Measurements from ENCODE around the gene CREB1. TPM values are rescaled to one million over a fixed set of nuclear protein-coding genes. Genes with fewer than 3 reads are reported as not detected.

Gene CREB1
- total RNA-seq, 1 donor from 2014 or later = 89.6 TPM

DNA sequence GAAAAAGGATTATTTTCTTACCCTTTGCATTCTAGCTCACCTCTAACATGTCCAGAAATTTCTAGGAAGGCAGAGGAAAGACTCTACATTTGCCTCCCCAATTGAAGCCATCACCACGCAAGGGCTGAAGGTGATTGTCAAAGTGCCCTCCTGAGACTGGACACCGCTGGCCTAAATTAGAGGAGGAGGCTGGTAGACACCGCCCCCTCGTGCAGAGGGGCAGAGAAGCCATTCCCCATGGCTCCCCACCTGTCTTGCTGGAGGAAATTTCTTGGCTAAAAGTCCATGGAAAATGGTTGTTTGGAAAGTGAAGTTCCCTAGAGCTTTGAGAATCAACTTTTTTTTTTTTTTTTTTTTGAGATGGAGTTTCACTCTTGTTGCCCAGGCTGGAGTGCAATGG lies 31.3 kb upstream of the CREB1 start:
- Mint-ChIP-seq H3K36me3 (no peaks in the 10 kb centered on the region), H3K27ac (no peak overlapping the region), H3K4me3 (no peak overlapping the region), H3K4me1 (ENCODE audit: unreplicated experiment) (peaks cover 3% of the 10 kb centered on the region), H3K9me3 (no peaks in the 10 kb centered on the region), H3K27me3 (peaks cover 9% of the 10 kb centered on the region)
- TF ChIP-seq CTCF (conservative IDR thresholded peaks at IDR 0.05) = no peak
- no peak for DNase-seq (ENCODE audit: extremely low spot score, unreplicated experiment)

- no peak overlapping the region for H3K27ac Mint-ChIP-seq
- no peak for DNase-seq (ENCODE audit: extremely low spot score, unreplicated experiment)
- peaks cover 9% of the 10 kb centered on the region for H3K4me1 Mint-ChIP-seq (ENCODE audit: unreplicated experiment)
- peaks cover 6% of the 10 kb centered on the region for H3K27me3 Mint-ChIP-seq
- no peaks in the 10 kb centered on the region for H3K9me3 Mint-ChIP-seq
- no peaks in the 10 kb centered on the region for H3K36me3 Mint-ChIP-seq
- TF ChIP-seq CTCF (conservative IDR thresholded peaks at IDR 0.05) = no peak
- no peak overlapping the region for H3K4me3 Mint-ChIP-seq
These were observed 30.6 kb upstream of the CREB1 start for GRCh38 chr2:207499114-207499513.

- no peak overlapping the region for H3K4me3 Mint-ChIP-seq
- H3K27ac Mint-ChIP-seq = no peak overlapping the region
- no peak for TF ChIP-seq CTCF (conservative IDR thresholded peaks at IDR 0.05)
- no peaks in the 10 kb centered on the region for H3K9me3 Mint-ChIP-seq
- peaks cover 21% of the 10 kb centered on the region for H3K4me1 Mint-ChIP-seq (ENCODE audit: unreplicated experiment)
- no peaks in the 10 kb centered on the region for H3K36me3 Mint-ChIP-seq
- H3K27me3 Mint-ChIP-seq = peaks cover 4% of the 10 kb centered on the region
- no peak for DNase-seq (ENCODE audit: extremely low spot score, unreplicated experiment)
These were observed 27.8 kb upstream of the CREB1 start for GRCh38 chr2:207501802-207502576.

DNA sequence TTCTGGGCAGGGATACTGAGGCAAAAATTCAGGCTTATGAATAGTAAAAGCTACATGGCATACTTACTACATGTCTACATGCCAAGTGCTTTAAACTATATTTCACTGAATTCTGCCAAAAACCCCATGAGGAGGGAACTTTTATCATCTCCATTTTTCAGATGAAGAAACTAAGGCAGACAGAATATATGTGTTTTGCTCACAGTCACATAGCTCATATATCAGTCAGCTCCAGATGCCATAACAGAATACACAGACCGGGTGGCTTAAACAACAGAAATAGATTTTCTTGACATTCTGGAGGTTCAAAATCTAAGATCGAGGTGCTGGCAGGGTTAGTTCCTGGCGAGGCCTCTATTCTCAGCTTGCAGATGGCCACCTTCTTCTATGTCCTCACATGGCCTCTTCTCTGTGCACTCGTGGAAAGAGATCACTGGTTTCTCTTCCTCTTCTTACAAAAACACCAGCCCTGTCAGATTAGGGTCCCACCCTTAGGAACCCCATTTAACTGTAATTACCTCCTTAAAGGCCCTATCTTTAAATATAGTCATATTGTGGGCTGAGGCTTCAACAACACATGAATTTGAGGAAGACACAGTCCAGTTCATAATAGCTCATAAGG lies 27.1 kb upstream of the CREB1 start:
- Mint-ChIP-seq H3K27ac (no peak overlapping the region), H3K36me3 (no peaks in the 10 kb centered on the region), H3K4me1 (ENCODE audit: unreplicated experiment) (peaks cover 21% of the 10 kb centered on the region), H3K4me3 (no peak overlapping the region), H3K27me3 (peaks cover 4% of the 10 kb centered on the region), H3K9me3 (no peaks in the 10 kb centered on the region)
- no peak for TF ChIP-seq CTCF (conservative IDR thresholded peaks at IDR 0.05)
- no peak for DNase-seq (ENCODE audit: extremely low spot score, unreplicated experiment)

- Mint-ChIP-seq H3K27ac (no peak overlapping the region), H3K9me3 (no peaks in the 10 kb centered on the region), H3K4me3 (no peak overlapping the region), H3K36me3 (no peaks in the 10 kb centered on the region), H3K4me1 (ENCODE audit: unreplicated experiment) (peaks cover 21% of the 10 kb centered on the region), H3K27me3 (peaks cover 4% of the 10 kb centered on the region)
- DNase-seq (ENCODE audit: extremely low spot score, unreplicated experiment) = no peak
- TF ChIP-seq CTCF (conservative IDR thresholded peaks at IDR 0.05) = no peak
These were observed 26.5 kb upstream of the CREB1 start for GRCh38 chr2:207503234-207503633.
